ENCODE results near the gene PRR23E. TPM values are rescaled to one million over a fixed set of nuclear protein-coding genes. Genes with fewer than 3 reads are reported as not detected.

PRR23E gene
- total and polyA plus RNA-seq, 2 donors from 2014 or later: not detected

- FAIRE-seq: no peak
- no peak overlapping the region for H3K4me3 ChIP-seq (ENCODE audit: low read length in 3 of 3)
Observed at GRCh38 chr3:127215714-127216414, 22.9 kb downstream of the PRR23E start.

DNA sequence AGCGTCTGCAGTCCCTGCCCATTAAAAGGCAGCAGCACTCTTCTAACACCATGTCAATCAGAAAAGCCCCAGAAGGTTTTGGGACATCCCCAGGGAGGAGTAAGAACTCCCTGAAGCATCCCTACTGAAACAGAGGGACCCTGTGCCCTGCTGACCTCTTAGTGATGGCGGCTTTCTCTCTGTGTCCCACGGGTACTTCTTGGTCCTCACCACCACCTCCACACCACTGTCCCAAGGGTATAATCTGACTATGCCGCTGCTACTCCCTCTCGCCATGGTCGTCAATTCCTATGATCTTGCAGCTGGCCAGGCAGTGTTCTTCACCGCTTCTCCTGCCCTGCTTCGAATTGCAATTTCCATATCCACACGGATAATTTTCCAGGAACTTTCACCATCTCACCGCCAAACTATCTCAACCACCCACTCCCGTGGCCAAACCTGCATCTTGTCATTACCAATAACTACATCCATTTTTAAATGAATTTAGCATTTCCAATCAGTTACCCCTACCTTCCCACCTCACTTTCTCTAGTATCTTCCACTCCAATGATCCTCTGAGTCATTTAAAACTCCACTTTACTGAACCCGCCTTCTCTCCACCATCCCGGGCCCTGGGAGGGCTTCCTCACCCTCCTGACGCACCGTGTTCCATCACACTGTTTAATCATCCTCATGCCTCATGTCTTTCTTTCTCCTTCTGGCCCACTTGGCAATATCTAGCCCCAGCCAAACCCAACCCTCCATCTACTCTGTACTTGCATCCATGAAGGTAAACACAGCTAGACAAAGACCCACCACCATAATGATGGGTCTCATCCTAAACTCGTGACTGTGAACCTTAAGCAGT, 23.7 kb downstream of the PRR23E start:
- H3K27me3 ChIP-seq (ENCODE audit: control insufficient read depth, insufficient read depth, low read length): no peaks in the 10 kb centered on the region
- H3K4me3 ChIP-seq (ENCODE audit: low read length in 3 of 3): no peak overlapping the region
- DNase-seq (no peak), FAIRE-seq (no peak)
- no peak overlapping the region for H3K27ac ChIP-seq (ENCODE audit: low read depth in 2 of 2, low read length in 2 of 2)
- intact Hi-C loops (cut with DNase I): no loop called here
- TF ChIP-seq, protein P1, sequence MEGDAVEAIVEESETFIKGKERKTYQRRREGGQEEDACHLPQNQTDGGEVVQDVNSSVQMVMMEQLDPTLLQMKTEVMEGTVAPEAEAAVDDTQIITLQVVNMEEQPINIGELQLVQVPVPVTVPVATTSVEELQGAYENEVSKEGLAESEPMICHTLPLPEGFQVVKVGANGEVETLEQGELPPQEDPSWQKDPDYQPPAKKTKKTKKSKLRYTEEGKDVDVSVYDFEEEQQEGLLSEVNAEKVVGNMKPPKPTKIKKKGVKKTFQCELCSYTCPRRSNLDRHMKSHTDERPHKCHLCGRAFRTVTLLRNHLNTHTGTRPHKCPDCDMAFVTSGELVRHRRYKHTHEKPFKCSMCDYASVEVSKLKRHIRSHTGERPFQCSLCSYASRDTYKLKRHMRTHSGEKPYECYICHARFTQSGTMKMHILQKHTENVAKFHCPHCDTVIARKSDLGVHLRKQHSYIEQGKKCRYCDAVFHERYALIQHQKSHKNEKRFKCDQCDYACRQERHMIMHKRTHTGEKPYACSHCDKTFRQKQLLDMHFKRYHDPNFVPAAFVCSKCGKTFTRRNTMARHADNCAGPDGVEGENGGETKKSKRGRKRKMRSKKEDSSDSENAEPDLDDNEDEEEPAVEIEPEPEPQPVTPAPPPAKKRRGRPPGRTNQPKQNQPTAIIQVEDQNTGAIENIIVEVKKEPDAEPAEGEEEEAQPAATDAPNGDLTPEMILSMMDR (IDR thresholded peaks at IDR 0.05; ENCODE audit: borderline replicate concordance, extremely low read depth, insufficient read depth): no peak
- no peaks in the 10 kb centered on the region for H3K9me3 ChIP-seq (ENCODE audit: control insufficient read depth in 2 of 3, insufficient read depth in 1 of 3, low read length in 3 of 3)
- H3K4me1 ChIP-seq (ENCODE audit: control insufficient read depth in 2 of 3, insufficient read depth in 2 of 3, low read depth in 1 of 3, low read length in 3 of 3): no peaks in the 10 kb centered on the region
- no peaks in the 10 kb centered on the region for H3K36me3 ChIP-seq (ENCODE audit: control insufficient read depth in 2 of 3, insufficient read depth in 3 of 3, low read length in 3 of 3)
- H3K9ac ChIP-seq (ENCODE audit: low read length in 3 of 3): no peak overlapping the region

More at GRCh38 chr3:127215714-127216414, 22.9 kb downstream of the PRR23E start:
- Histone ChIP-seq H3K9me3 (ENCODE audit: control insufficient read depth in 2 of 3, insufficient read depth in 1 of 3, low read length in 3 of 3) (no peaks in the 10 kb centered on the region), H3K27ac (ENCODE audit: low read depth in 2 of 2, low read length in 2 of 2) (no peak overlapping the region), H3K9ac (ENCODE audit: low read length in 3 of 3) (no peak overlapping the region), H3K27me3 (ENCODE audit: control insufficient read depth, insufficient read depth, low read length) (no peaks in the 10 kb centered on the region), H3K36me3 (ENCODE audit: control insufficient read depth in 2 of 3, insufficient read depth in 3 of 3, low read length in 3 of 3) (no peaks in the 10 kb centered on the region), H3K4me1 (ENCODE audit: control insufficient read depth in 2 of 3, insufficient read depth in 2 of 3, low read depth in 1 of 3, low read length in 3 of 3) (no peaks in the 10 kb centered on the region)
- intact Hi-C loops (cut with DNase I): no loop called here
- TF ChIP-seq, protein P1 (IDR thresholded peaks at IDR 0.05; ENCODE audit: borderline replicate concordance, extremely low read depth, insufficient read depth): no peak
- no peak for DNase-seq

DNA sequence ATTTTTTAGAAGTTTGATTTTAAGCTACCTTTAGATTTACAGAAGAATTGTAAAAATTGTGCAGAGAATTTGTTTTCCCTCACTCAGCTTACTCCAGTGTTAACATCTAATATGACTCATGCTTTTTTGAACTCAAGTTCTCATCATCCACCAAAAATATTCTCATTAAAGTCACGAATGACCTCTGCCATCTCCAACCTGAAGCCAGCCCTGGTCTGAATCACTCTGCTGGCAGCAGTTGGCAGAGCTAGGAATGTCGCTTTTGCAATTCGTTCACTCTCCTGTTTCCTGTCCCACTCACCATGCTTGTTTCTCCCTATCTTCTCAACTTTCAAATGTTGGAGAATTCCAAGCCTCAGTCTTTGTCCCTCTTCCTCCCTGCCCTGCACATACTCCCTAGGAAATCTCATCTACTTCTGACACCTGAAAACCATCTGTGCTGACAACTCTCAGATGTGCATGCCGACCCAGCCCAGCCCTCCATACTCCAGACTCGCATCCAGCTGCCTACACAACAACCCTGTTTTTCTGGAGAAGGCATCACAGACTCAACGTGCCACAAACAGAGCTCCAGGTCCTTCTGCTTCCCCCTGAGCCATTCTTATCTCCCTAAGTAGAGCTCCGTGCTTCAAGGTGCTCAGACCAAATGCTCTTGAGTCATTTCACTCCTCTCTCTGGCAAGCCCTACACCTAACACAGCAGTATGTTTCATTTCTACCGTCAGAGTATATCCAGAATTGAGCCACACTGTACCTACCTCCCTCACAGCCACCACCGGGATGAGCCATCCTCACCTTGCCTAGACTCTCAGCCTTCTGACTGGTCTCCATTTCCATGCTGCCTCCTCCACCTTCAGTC, 24.9 kb downstream of the PRR23E start:
- H3K27me3 ChIP-seq (ENCODE audit: control insufficient read depth, insufficient read depth, low read length): no peaks in the 10 kb centered on the region
- H3K4me3 ChIP-seq (ENCODE audit: low read length in 3 of 3): no peak overlapping the region
- no peak for DNase-seq
- FAIRE-seq: no peak
- no peaks in the 10 kb centered on the region for H3K36me3 ChIP-seq (ENCODE audit: control insufficient read depth in 2 of 3, insufficient read depth in 3 of 3, low read length in 3 of 3)
- TF ChIP-seq, protein P1 (IDR thresholded peaks at IDR 0.05; ENCODE audit: borderline replicate concordance, extremely low read depth, insufficient read depth): no peak
- no peaks in the 10 kb centered on the region for H3K4me1 ChIP-seq (ENCODE audit: control insufficient read depth in 2 of 3, insufficient read depth in 2 of 3, low read depth in 1 of 3, low read length in 3 of 3)
- intact Hi-C loops (cut with DNase I): no loop called here
- H3K9me3 ChIP-seq (ENCODE audit: control insufficient read depth in 2 of 3, insufficient read depth in 1 of 3, low read length in 3 of 3): no peaks in the 10 kb centered on the region
- no peak overlapping the region for H3K27ac ChIP-seq (ENCODE audit: low read depth in 2 of 2, low read length in 2 of 2)
- H3K9ac ChIP-seq (ENCODE audit: low read length in 3 of 3): no peak overlapping the region
